K562 (cell line): ENCODE measurements around the gene BMPR2. TPM values are rescaled to one million over a fixed set of nuclear protein-coding genes. Genes with fewer than 3 reads are reported as not detected.

Source experiments
- ATAC-seq: fragments of 200-7000 bp; cut with Tn5 transposase; 3 replicates; pipeline ENCODE4 v1.9.1; 2020; ENCODE audit warnings: moderate library complexity
- BruUV-seq: library from RNA; stranded (reverse); fragments of 400-500 nt; replicated peaks from 2 replicates; lab custom pipeline; 2021; lab: Mats Ljungman, UMichigan
- CTCF ChIA-PET: fragments of 300-600 bp; formaldehyde crosslinking; extraction: SDS; loops from one replicate; lab custom pipeline; 2021; ENCODE audit warnings: low intra/inter-chr PET ratio; lab: Yijun Ruan, JAX
- POLR2A ChIA-PET: fragments of 300-600, 350-650 bp; sonication (Branson Sonifier 250); formaldehyde crosslinking; extraction: SDS; loops from one replicate; lab custom pipeline; 2021; ENCODE audit warnings: antibody characterized with exemption, inconsistent platforms; lab: Yijun Ruan, JAX
- DNase-seq, 4 experiments: peaks; one replicate each; pipeline versions ENCODE4 v3.0.0 to v3.0.0-alpha.2; 2011 to 2018; ENCODE audit warnings: low spot score in 3 of 4, mixed read lengths in 3 of 4; ENCODE audit errors: extremely low read depth in 1 of 4
- FAIRE-seq: peaks from 2 replicates; lab custom pipeline; 2011; peaks lifted over from hg19 to GRCh38; lab: Jason Lieb, UNC
- H2AFZ ChIP-seq: 2 replicates; pipeline ENCODE4 v1.6.0; 2011; ENCODE audit warnings: low read depth, low read length, control low read depth, inconsistent platforms
- H3K27ac ChIP-seq: fragments of 200-600 bp; 3 replicates; pipeline ENCODE4 v1.8.0; 2011; ENCODE audit warnings: low read depth, mild to moderate bottlenecking, control low read depth, inconsistent platforms, low read length, moderate library complexity, mixed read lengths; ENCODE audit errors: extremely low read depth
- H3K27me3 ChIP-seq, 2 experiments: fragments of 300-600 bp in 1 of 2; 2 replicates in 1 of 2; 3 replicates in 1 of 2; pipeline versions ENCODE4 v1.6.0 to v1.8.0; 2011; ENCODE audit warnings: inconsistent platforms in 2 of 2, low read length in 2 of 2, mild to moderate bottlenecking in 1 of 2, mixed read lengths in 1 of 2, moderate library complexity in 1 of 2; ENCODE audit not compliant: control insufficient read depth in 2 of 2, insufficient read depth in 2 of 2
- H3K36me3 ChIP-seq: fragments of 300-600 bp; 3 replicates; pipeline ENCODE4 v1.8.0; 2011; ENCODE audit warnings: mild to moderate bottlenecking, low read length, inconsistent platforms; ENCODE audit not compliant: control insufficient read depth, insufficient read depth
- H3K4me1 ChIP-seq, 2 experiments: fragments of 200-600 bp in 1 of 2; replicated peaks in 1 of 2; 2 replicates in 1 of 2; 3 replicates in 1 of 2; pipeline versions ENCODE4 v1.5.1 to v1.8.0; 2011; ENCODE audit warnings: inconsistent platforms in 2 of 2, low read length in 2 of 2, mild to moderate bottlenecking in 1 of 2, mixed read lengths in 1 of 2, moderate library complexity in 1 of 2; ENCODE audit not compliant: control insufficient read depth in 2 of 2, insufficient read depth in 2 of 2
- H3K4me2 ChIP-seq: 2 replicates; pipeline ENCODE4 v1.6.1; 2011; ENCODE audit warnings: low read length, control low read depth, inconsistent platforms, mixed read lengths; ENCODE audit not compliant: insufficient read depth
- H3K4me3 ChIP-seq: fragments of 200-600 bp; sonication (generic), shearing (Covaris generic); 2 replicates; pipeline ENCODE4 v1.5.1; 2016; ENCODE audit warnings: control low read depth, inconsistent platforms
- H3K79me2 ChIP-seq: fragments of 200-600 bp; 3 replicates; pipeline ENCODE4 v1.8.0; 2011; ENCODE audit warnings: low read length, inconsistent platforms; ENCODE audit not compliant: control insufficient read depth, insufficient read depth
- H3K9ac ChIP-seq, 2 experiments: 2 replicates each; pipeline versions ENCODE4 v1.6.0 to v1.6.1; 2011; ENCODE audit warnings: low read depth in 2 of 2, low read length in 2 of 2, control low read depth in 1 of 2, inconsistent platforms in 1 of 2, mild to moderate bottlenecking in 1 of 2, mixed read lengths in 1 of 2; ENCODE audit not compliant: insufficient read depth in 1 of 2
- H3K9me1 ChIP-seq: one replicate; pipeline ENCODE4 v1.6.0; 2011; ENCODE audit warnings: inconsistent platforms, mild to moderate bottlenecking, low read length, moderate library complexity; ENCODE audit not compliant: control insufficient read depth, insufficient read depth
- H3K9me3 ChIP-seq: replicated peaks from 2 replicates; pipeline ENCODE4 v1.5.1; 2011; ENCODE audit warnings: low read depth, low read length, inconsistent platforms; ENCODE audit not compliant: control insufficient read depth, insufficient read depth
- H4K20me1 ChIP-seq: replicated peaks from 2 replicates; pipeline ENCODE4 v1.6.1; 2011; ENCODE audit warnings: low read length, inconsistent platforms, mixed read lengths; ENCODE audit not compliant: control insufficient read depth, insufficient read depth
- BACH1 ChIP-seq: fragments of 200-800 bp; sonication (Bioruptor generic); IDR thresholded peaks from 2 replicates; pipeline ENCODE4 v1.6.1; 2016; ENCODE audit warnings: missing genetic modification characterization, missing compliant biosample characterization
- CAMTA2 ChIP-seq: fragments of 250-450 bp; sonication (Bioruptor Pico); conservative IDR thresholded peaks from 2 replicates; pipeline ENCODE4 v1.5.1; 2022
- ETV6 ChIP-seq, 3 experiments: fragments of 150-350 bp in 1 of 3; sonication (generic) in 1 of 3; formaldehyde crosslinking in 1 of 3; IDR thresholded peaks; 2 replicates each; pipeline versions ENCODE4 v1.6.1 to v1.8.0; 2014 to 2022; ENCODE audit warnings: borderline replicate concordance in 2 of 3, low read depth in 2 of 3, antibody characterized with exemption in 1 of 3, low read length in 1 of 3, mild to moderate bottlenecking in 1 of 3, missing genetic modification reagents in 1 of 3
- HDGF ChIP-seq: fragments of 450-650 bp; IDR thresholded peaks from 2 replicates; pipeline ENCODE4 v1.6.1; 2016
- MIER1 ChIP-seq: fragments of 450-650 bp; IDR thresholded peaks from 2 replicates; pipeline ENCODE4 v1.6.1; 2016; ENCODE audit warnings: antibody characterized with exemption, mild to moderate bottlenecking, low read depth
- NFIC ChIP-seq: fragments of 450-650 bp; IDR thresholded peaks from 2 replicates; pipeline ENCODE4 v1.6.1; 2017; ENCODE audit warnings: mild to moderate bottlenecking, inconsistent platforms
- NFXL1 ChIP-seq: fragments of 450-650 bp; formaldehyde crosslinking; IDR thresholded peaks from 2 replicates; pipeline ENCODE4 v1.4.0; 2021; ENCODE audit warnings: mild to moderate bottlenecking
- SAFB2 ChIP-seq: fragments of 200-400 bp; formaldehyde crosslinking; IDR thresholded peaks from 2 replicates; pipeline ENCODE4 v1.6.1; 2018; ENCODE audit warnings: borderline replicate concordance, low read length, low read depth, moderate library complexity; ENCODE audit not compliant: severe bottlenecking
- SRSF7 ChIP-seq: fragments of 200-400 bp; formaldehyde crosslinking; optimal IDR thresholded peaks from 2 replicates; pipeline ENCODE3; 2017; ENCODE audit warnings: mild to moderate bottlenecking, low read depth, low read length
- TARDBP ChIP-seq: fragments of 450-650 bp; IDR thresholded peaks from 2 replicates; pipeline ENCODE4 v1.6.1; 2016
- TCF7 ChIP-seq: sonication (generic); IDR thresholded peaks from 2 replicates; pipeline ENCODE4 v1.6.1; 2016; ENCODE audit warnings: antibody characterized with exemption, borderline replicate concordance
- ZFX ChIP-seq: sonication (generic); formaldehyde crosslinking; IDR thresholded peaks from 2 replicates; pipeline ENCODE4 v1.8.0; 2022; ENCODE audit warnings: mild to moderate bottlenecking, missing genetic modification reagents, moderate library complexity
- ZNF174 ChIP-seq: fragments of 250-450 bp; sonication (Bioruptor Pico); IDR thresholded peaks from 2 replicates; pipeline ENCODE4 v1.4.0; 2020; ENCODE audit warnings: mild to moderate bottlenecking
- ZNF253 ChIP-seq: fragments of 250-450 bp; sonication (Bioruptor Pico); conservative IDR thresholded peaks from 2 replicates; pipeline ENCODE4 v1.6.1; 2021; ENCODE audit warnings: mild to moderate bottlenecking
- ZNF41 ChIP-seq: fragments of 250-450 bp; sonication (Bioruptor Pico); conservative IDR thresholded peaks from 2 replicates; pipeline ENCODE4 v1.4.0; 2020; ENCODE audit warnings: mild to moderate bottlenecking
- ZNF445 ChIP-seq: fragments of 250-450 bp; sonication (Bioruptor Pico); IDR thresholded peaks from 2 replicates; pipeline ENCODE4 v1.4.0; 2020; ENCODE audit warnings: low read depth, mild to moderate bottlenecking, moderate library complexity
- ZNF586 ChIP-seq: fragments of 450-650 bp; formaldehyde crosslinking; conservative IDR thresholded peaks from 2 replicates; pipeline ENCODE4 v1.4.0; 2020; ENCODE audit warnings: mild to moderate bottlenecking, moderate library complexity
- WGBS: fragments of 100-300 bp; shearing (Covaris generic); methylation state at CpG from one replicate; pipeline ENCODE4 v1.1.6; 2016; ENCODE audit warnings: low coverage, mixed read lengths; ENCODE audit not compliant: insufficient coverage; ENCODE audit errors: missing lambda C conversion rate; 5-methylcytosine and 5-hydroxymethylcytosine counted together
- in situ Hi-C: fragments of 300-500 bp; cut with MboI; formaldehyde crosslinking; loops from 4 replicates; pipeline ENCODE4 v1.15.0; 2018; ENCODE audit warnings: inconsistent platforms, mixed read lengths
- intact Hi-C: fragments of 100-400 bp; cut with micrococcal nuclease; formaldehyde crosslinking; loops from 2 replicates; pipeline ENCODE4 v1.14.2; 2022
- polyA plus RNA-seq, 8 experiments: library from polyadenylated mRNA; depleted of rRNA in 4 of 8; stranded (reverse) in 5 of 8; unstranded in 3 of 8; fragments of >200 nt; fragmentation: Nextera tagmentation in 2 of 8; fragmentation: Illumina TruSeq in 1 of 8; extraction: Ambion mirVana in 2 of 8; extraction: Trizol in 1 of 8; gene quantifications; 2 replicates each; pipeline versions ENCODE4 v1.2.1 to v1.2.3, GENCODE V29; 2011 to 2014; ENCODE audit warnings: inconsistent platforms in 1 of 8, missing spikeins in 1 of 8
- total RNA-seq, 7 experiments: library from RNA; depleted of rRNA in 6 of 7; stranded (reverse); fragments of >200 nt in 6 of 7; fragmentation: Illumina TruSeq in 2 of 7; extraction: Trizol in 2 of 7; gene quantifications; 2 replicates each; pipeline versions ENCODE4 v1.2.1 to v1.2.3, GENCODE V29; 2011 to 2021; ENCODE audit warnings: low replicate concordance in 1 of 7
- TF ChIP-seq, protein P1 (sequence below): fragments of 450-650 bp; formaldehyde crosslinking; IDR thresholded peaks from 2 replicates; pipeline ENCODE4 v1.4.0; 2022; ENCODE audit warnings: mild to moderate bottlenecking, moderate library complexity

Gene BMPR2
- total and polyA plus RNA-seq, 9 of the 15 experiments (the other 6 are each of a cell fraction or from before 2014, with no cell fraction given) = 0.73 to 5.0 (median 3.3) TPM

DNA sequence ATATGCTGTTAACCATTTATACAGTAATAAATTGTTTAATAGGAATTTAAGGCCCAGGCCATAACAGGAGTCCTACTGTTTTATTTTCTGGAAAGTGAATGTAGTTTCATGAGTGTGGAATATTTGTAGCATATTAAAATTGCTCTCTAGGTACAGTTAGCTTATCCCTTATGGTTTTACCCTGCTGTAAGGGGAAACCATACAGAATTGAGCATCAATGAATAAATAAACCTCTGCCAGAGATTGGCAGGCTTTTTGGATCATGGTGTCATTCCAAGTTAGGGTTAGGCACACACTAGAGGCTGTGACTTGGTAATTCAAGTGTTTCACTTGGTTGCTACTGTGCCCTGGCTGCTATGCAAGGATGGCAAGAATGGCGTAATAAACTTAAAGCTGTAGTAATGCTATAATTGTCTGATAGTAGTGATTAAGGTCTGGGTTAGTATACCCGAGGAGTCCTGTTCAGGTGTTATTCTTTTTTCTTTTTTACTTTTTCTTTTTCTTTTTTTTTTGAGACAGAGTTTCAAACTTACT is 30.4 kb downstream of the BMPR2 start:
- no peak for ATAC-seq
- Histone ChIP-seq H3K4me1 (peaks cover 0 to 5% of the 10 kb centered on the region in 2 experiments; a peak in 3 of 5 replicates), H3K36me3 (no peaks in the 10 kb centered on the region), H3K79me2 (no peaks in the 10 kb centered on the region), H3K9ac (no peak overlapping the region), H3K27ac (no peak overlapping the region), H3K9me3 (no peaks in the 10 kb centered on the region), H3K4me3 (no peak overlapping the region), H3K9me1 (no peaks in the 10 kb centered on the region), H4K20me1 (no peaks in the 10 kb centered on the region), H3K4me2 (no peak overlapping the region), H2AFZ (no peak overlapping the region), H3K27me3 (no peaks in the 10 kb centered on the region)
- in situ Hi-C loops (no loop called here), intact Hi-C loops (no loop called here)
- CTCF ChIA-PET = no interaction called here
- POLR2A ChIA-PET = no interaction called here
- TF ChIP-seq HDGF = no peak
- TF ChIP-seq SAFB2 = no peak
- TF ChIP-seq NFXL1 (CRISPR knock-in tag) = no peak
- no peak for TF ChIP-seq ZNF586 (CRISPR knock-in tag)
- no peak for TF ChIP-seq NFIC
- no peak for TF ChIP-seq TCF7
- TF ChIP-seq, protein P1, sequence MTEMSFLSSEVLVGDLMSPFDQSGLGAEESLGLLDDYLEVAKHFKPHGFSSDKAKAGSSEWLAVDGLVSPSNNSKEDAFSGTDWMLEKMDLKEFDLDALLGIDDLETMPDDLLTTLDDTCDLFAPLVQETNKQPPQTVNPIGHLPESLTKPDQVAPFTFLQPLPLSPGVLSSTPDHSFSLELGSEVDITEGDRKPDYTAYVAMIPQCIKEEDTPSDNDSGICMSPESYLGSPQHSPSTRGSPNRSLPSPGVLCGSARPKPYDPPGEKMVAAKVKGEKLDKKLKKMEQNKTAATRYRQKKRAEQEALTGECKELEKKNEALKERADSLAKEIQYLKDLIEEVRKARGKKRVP (CRISPR knock-in tag) = no peak
- no peak for TF ChIP-seq CAMTA2 (CRISPR knock-in tag)
- no peak for TF ChIP-seq ZFX (CRISPR knock-in tag)
- no peak for TF ChIP-seq ZNF253
- no peak for TF ChIP-seq BACH1
- TF ChIP-seq SRSF7 = no peak
- no peak for TF ChIP-seq ETV6 (IDR thresholded peaks at IDR 0.05; ENCODE audit: borderline replicate concordance in 1 of 2, low read depth in 2 of 2, low read length in 1 of 2)
- TF ChIP-seq ETV6 (CRISPR knock-in tag; IDR thresholded peaks at IDR 0.05; ENCODE audit: borderline replicate concordance) = no peak
- TF ChIP-seq MIER1 = no peak
- no peak for TF ChIP-seq TARDBP
- no peak for TF ChIP-seq ZNF174 (CRISPR knock-in tag)
- TF ChIP-seq ZNF445 (CRISPR knock-in tag) = no peak
- TF ChIP-seq ZNF41 (CRISPR knock-in tag) = no peak
- BruUV-seq = no TSS peak
- 65% methylated on average over 2 of the region's 2 CpGs for WGBS
- no peak for FAIRE-seq
- DNase-seq = no peak
